DMS53 (cell line): ENCODE data around the gene HSD17B1.
"Not testable (repeated sequence)": the region's sequence is repeated elsewhere in the genome, so short reads cannot be mapped to it uniquely, and the experiment has no call there.

ENCODE experiments used
- DNase-seq: peaks from one replicate; lab custom pipeline; 2025; lab: John Stamatoyannopoulos, UW

Gene HSD17B1

GRCh38 chr17:42526031-42526444 is 26.7 kb upstream of the HSD17B1 start:
- no peak for DNase-seq

- DNase-seq: peak; percentile 50
Observed at GRCh38 chr17:42527932-42528331, 24.8 kb upstream of the HSD17B1 start.

- no peak for DNase-seq
Observed at GRCh38 chr17:42529061-42529460, 23.7 kb upstream of the HSD17B1 start.

GRCh38 chr17:42530952-42531454 is 21.7 kb upstream of the HSD17B1 start:
- DNase-seq: peak; percentile 87

- DNase-seq: peak; percentile 90
Observed at GRCh38 chr17:42531455-42532354, 21.0 kb upstream of the HSD17B1 start.

- peak; percentile 67 for DNase-seq
Observed at GRCh38 chr17:42535155-42536047, 17.3 kb upstream of the HSD17B1 start.

- peak; percentile 98 for DNase-seq
Observed at GRCh38 chr17:42536048-42536371, 16.7 kb upstream of the HSD17B1 start, which contains the start of gene NAGLU. TSS of gene NAGLU (plus strand) at chr17:42536241. CDS start at chr17:42536273, 32 bp downstream.

- peak; percentile 97 for DNase-seq
Observed at GRCh38 chr17:42536372-42537155, 16.2 kb upstream of the HSD17B1 start.

GRCh38 chr17:42537156-42537805 is 15.4 kb upstream of the HSD17B1 start:
- no peak for DNase-seq

- no peak for DNase-seq
Observed at GRCh38 chr17:42537826-42538451, 14.8 kb upstream of the HSD17B1 start.

GRCh38 chr17:42538482-42538881 is 14.2 kb upstream of the HSD17B1 start:
- DNase-seq: no peak

- DNase-seq: not testable (repeated sequence)
Observed at GRCh38 chr17:42540558-42540957, 12.2 kb upstream of the HSD17B1 start.

GRCh38 chr17:42541041-42541833 is 11.5 kb upstream of the HSD17B1 start:
- DNase-seq: peak; percentile 89

GRCh38 chr17:42543190-42544079 is 9.3 kb upstream of the HSD17B1 start:
- no peak for DNase-seq

GRCh38 chr17:42544874-42545283 is 7.8 kb upstream of the HSD17B1 start:
- no peak for DNase-seq

- not testable (repeated sequence) for DNase-seq
Observed at GRCh38 chr17:42545755-42546505, 6.8 kb upstream of the HSD17B1 start.

- DNase-seq: peak; percentile 45
Observed at GRCh38 chr17:42547001-42547461, 5.7 kb upstream of the HSD17B1 start.

- peak; percentile 60 for DNase-seq
Observed at GRCh38 chr17:42547698-42548069, 5.0 kb upstream of the HSD17B1 start.
